ENCODE results near the gene CTNND2. TPM values are rescaled to one million over a fixed set of nuclear protein-coding genes. Genes with fewer than 3 reads are reported as not detected.

CTNND2 gene
- total RNA-seq, 1 experiment from 2014 or later, result not detected

- no peak overlapping the region for H3K27ac ChIP-seq (ENCODE audit: low read depth, low read length, poor library complexity, severe bottlenecking)
- no peaks in the 10 kb centered on the region for H3K36me3 ChIP-seq (ENCODE audit: insufficient read depth, low read length, poor library complexity, severe bottlenecking)
- POLR2A ChIA-PET (ENCODE audit: low non-redundant PET), result no interaction called here
- CTCF ChIA-PET, result no interaction called here
- H3K4me3 ChIP-seq (ENCODE audit: low read depth, low read length, poor library complexity, severe bottlenecking), result no peak overlapping the region
- TF ChIP-seq EZH2 (IDR thresholded peaks at IDR 0.05; ENCODE audit: borderline replicate concordance, low read depth, low read length, poor library complexity, severe bottlenecking) (no peak), CTCF (conservative IDR thresholded peaks at IDR 0.05; ENCODE audit: low read depth, low read length) (no peak)
- H3K9me3 ChIP-seq (ENCODE audit: low read depth, low read length, poor library complexity, severe bottlenecking), result peaks cover 4% of the 10 kb centered on the region
- H3K27me3 ChIP-seq (replicated peaks; ENCODE audit: insufficient read depth, low read depth, low read length, poor library complexity), result peaks cover 6% of the 10 kb centered on the region
- DNase-seq (ENCODE audit: low spot score), result no peak
- no TSS peak for BruUV-seq (replicated peaks)
- H3K4me1 ChIP-seq (ENCODE audit: insufficient read depth, low read length, poor library complexity, severe bottlenecking), result no peaks in the 10 kb centered on the region
- intact Hi-C loops (cut with micrococcal nuclease; ENCODE audit: unreplicated experiment), result no loop called here
These were observed 630.9 kb downstream of the CTNND2 start for GRCh38 chr5:11273180-11273903.

GRCh38 chr5:11269515-11269914, 634.7 kb downstream of the CTNND2 start:
- H3K27me3 ChIP-seq (replicated peaks; ENCODE audit: insufficient read depth, low read depth, low read length, poor library complexity), result peaks cover 6% of the 10 kb centered on the region
- intact Hi-C loops (cut with micrococcal nuclease; ENCODE audit: unreplicated experiment), result loop anchor here (5.0 kb wide), 1 partner anchor 753 kb away; no protein-coding TSS in a partner anchor
- no peak overlapping the region for H3K4me3 ChIP-seq (ENCODE audit: low read depth, low read length, poor library complexity, severe bottlenecking)
- BruUV-seq (replicated peaks), result no TSS peak
- no peak overlapping the region for H3K27ac ChIP-seq (ENCODE audit: low read depth, low read length, poor library complexity, severe bottlenecking)
- DNase-seq (ENCODE audit: low spot score), result no peak
- no peaks in the 10 kb centered on the region for H3K4me1 ChIP-seq (ENCODE audit: insufficient read depth, low read length, poor library complexity, severe bottlenecking)
- ChIA-PET POLR2A (ENCODE audit: low non-redundant PET) (no interaction called here), CTCF (no interaction called here)
- no peaks in the 10 kb centered on the region for H3K9me3 ChIP-seq (ENCODE audit: low read depth, low read length, poor library complexity, severe bottlenecking)
- H3K36me3 ChIP-seq (ENCODE audit: insufficient read depth, low read length, poor library complexity, severe bottlenecking), result no peaks in the 10 kb centered on the region
- TF ChIP-seq CTCF (conservative IDR thresholded peaks at IDR 0.05; ENCODE audit: low read depth, low read length), result no peak
- no peak for TF ChIP-seq EZH2 (IDR thresholded peaks at IDR 0.05; ENCODE audit: borderline replicate concordance, low read depth, low read length, poor library complexity, severe bottlenecking)

- POLR2A ChIA-PET (ENCODE audit: low non-redundant PET), result no interaction called here
- Histone ChIP-seq H3K4me3 (ENCODE audit: low read depth, low read length, poor library complexity, severe bottlenecking) (no peak overlapping the region), H3K27me3 (replicated peaks; ENCODE audit: insufficient read depth, low read depth, low read length, poor library complexity) (peaks cover 3% of the 10 kb centered on the region), H3K36me3 (ENCODE audit: insufficient read depth, low read length, poor library complexity, severe bottlenecking) (no peaks in the 10 kb centered on the region), H3K9me3 (ENCODE audit: low read depth, low read length, poor library complexity, severe bottlenecking) (no peaks in the 10 kb centered on the region), H3K4me1 (ENCODE audit: insufficient read depth, low read length, poor library complexity, severe bottlenecking) (no peaks in the 10 kb centered on the region), H3K27ac (ENCODE audit: low read depth, low read length, poor library complexity, severe bottlenecking) (no peak overlapping the region)
- CTCF ChIA-PET, result no interaction called here
- TF ChIP-seq EZH2 (IDR thresholded peaks at IDR 0.05; ENCODE audit: borderline replicate concordance, low read depth, low read length, poor library complexity, severe bottlenecking) (no peak), CTCF (conservative IDR thresholded peaks at IDR 0.05; ENCODE audit: low read depth, low read length) (no peak)
- intact Hi-C loops (cut with micrococcal nuclease; ENCODE audit: unreplicated experiment), result loop anchor here (5.0 kb wide), 1 partner anchor 753 kb away; no protein-coding TSS in a partner anchor
- BruUV-seq (replicated peaks), result no TSS peak
- no peak for DNase-seq (ENCODE audit: low spot score)
These were observed 635.4 kb downstream of the CTNND2 start for GRCh38 chr5:11268891-11269290.

Measured in A673 (cell line).